ENCODE data around the gene CRYBA2.

Gene CRYBA2

DNA sequence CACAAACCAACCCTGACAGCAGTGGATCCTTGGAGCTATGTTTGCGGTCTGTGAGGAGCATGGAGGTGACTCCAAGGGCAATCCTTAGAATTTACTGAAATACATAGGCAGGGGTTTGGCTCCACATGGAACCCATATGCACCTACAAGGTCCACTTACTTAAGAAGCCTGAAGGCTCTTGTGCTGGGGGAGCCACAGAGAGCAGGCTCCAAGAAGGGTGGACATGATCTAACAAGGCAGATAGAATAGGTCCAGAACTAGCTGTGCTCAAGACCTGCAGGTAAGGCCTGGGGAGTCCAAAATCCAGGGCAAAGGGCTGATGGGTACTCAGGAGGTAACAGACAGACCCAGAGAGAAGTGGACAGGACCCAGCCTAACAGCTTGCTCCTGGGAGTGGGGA, 34.9 kb downstream of the CRYBA2 start:
- no peak for DNase-seq

DNA sequence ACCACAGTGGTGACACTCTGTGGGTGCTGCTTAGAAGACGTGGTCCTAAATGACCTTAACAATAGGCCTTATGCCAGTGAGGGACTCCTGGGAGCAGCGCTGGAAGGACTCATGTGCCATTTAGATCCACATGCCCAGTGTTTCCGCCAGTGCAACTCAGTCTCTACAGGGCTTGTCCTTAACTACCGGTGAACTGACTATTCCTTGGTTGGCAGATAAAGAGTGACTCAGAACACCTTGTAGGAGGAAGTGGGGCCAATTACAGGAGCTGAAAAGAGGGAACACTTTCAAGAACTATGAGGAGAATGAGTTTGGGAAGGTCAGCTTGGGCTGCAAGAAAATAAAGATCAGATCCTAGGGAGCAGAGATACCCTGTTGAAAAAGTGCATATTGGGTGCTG, 35.6 kb downstream of the CRYBA2 start:
- peak in 1 of 56 donors; percentile 7 for DNase-seq

DNA sequence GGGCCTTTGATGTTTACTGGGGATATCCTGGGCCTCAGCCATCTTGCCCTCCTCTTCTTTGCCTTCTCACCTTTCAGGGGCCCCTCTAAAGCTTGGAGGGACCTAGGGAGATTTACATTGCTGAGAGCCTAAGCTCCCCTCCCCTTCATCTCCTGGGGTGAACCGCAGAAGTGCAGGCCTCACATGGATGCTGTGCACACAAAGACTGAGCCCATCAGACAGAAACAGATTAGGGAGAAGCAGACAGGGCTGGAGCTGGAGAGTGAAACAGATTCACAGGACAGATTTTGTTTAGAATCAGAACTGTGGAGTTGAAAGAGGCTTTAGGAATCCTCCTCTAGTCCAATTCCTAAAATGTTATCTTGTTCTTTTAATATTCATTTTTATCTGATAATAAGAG, 37.2 kb downstream of the CRYBA2 start:
- no peak for DNase-seq

DNA sequence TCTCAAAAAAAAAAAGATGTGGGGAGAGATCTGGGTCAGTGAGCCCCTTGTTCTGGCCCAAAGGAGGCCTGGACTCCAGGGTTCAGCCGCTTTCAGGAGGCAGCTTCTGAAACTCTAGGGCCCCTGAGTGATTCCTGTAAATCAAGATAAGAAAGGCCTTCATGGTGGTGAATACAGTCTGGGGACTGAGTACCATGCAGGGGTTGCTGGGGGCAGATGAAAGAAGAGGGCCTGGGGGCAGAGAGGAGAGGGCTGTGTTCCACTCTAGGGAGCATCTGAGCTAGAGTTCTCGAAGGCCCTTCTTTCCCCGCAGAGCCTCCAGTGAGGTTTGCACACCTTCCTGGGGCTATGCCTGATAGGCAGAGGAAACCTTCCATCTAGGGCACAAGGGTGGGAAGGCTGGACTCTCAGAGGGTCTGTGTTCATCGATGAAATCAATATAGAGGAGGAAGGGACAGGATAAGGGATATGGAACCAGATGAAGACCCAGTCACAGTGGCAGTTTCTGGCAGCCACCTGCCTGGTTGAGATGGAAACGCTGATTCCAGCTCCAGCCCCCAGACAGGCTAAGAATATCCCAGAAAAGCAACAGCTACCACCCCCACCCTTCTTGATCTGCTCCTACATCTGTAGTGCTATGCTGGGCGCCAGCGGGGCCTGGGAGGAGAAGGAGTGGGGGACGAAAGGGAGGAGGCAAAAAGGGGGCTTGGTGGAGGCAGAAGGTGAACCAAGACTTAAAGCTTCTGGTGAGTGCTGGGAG, 38.5 kb downstream of the CRYBA2 start:
- DNase-seq: peak in 35 of 56 donors; percentile 8 to 82 (median 49)

DNA sequence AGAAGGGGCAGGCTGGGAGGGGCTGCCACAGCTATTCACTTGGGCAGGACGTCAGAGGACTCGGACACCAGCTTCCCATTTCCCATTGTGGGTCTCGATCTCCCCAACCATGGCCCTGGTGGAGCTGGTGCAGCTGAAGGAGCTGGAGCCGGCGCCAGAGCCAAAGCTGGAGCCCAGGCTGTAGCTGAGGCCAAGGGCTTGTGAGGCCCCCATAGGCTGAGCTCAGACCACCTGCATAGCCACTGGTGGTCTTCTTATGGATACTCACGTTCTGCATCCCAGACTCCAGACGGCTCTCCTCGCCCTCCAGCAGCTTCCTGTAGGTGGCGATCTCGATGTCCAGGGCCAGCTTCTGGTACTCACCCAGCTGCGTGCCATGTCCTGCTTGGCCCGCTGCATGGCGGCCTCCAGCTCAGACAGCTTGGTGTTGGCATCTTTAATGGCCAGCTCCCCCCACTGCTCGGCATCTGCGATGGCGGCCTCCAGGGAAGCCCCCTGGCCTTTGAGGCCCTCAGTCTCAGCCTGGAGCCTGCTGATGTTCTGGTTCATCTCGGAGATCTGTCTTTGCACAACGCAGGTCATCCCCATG, 39.8 kb downstream of the CRYBA2 start:
- no peak for DNase-seq

DNA sequence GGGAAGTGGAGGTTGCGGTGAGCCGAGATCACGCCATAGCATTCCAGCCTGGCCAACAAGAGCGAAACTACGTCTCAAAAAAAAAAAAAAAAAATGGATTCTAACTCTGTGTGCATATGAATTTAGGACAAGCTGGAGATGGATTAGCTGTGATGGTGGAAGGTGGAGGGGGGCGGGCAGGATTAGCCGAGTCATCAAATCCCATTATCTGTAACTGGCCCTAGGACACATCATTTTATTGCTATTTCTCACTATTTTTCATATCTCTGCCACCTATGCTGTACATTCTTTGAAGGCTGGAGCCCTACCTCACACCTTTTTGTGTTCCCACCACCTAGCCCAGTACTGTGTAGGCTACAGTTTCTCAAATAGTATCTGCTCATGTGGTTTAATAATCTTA, 41.1 kb downstream of the CRYBA2 start:
- DNase-seq: no peak

DNA sequence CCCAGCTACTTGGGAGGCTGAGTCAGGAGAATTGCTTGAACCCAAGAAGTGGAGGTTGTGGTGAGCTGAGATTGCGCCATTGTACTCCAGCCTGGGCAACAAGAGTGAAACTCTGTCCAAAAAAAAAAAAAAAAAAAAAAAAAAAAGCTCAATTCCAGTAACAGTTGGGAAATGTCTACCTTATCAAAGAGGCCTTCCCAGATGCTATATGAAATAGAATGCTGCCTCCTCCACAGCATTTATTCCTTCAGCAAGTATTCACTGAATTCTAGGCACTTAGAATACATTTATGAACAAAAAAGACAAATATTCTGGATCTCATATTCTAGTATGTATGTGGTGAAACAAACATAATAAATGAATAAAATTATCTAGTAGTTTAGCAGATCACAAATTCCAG, 46.6 kb downstream of the CRYBA2 start:
- DNase-seq: no peak

DNA sequence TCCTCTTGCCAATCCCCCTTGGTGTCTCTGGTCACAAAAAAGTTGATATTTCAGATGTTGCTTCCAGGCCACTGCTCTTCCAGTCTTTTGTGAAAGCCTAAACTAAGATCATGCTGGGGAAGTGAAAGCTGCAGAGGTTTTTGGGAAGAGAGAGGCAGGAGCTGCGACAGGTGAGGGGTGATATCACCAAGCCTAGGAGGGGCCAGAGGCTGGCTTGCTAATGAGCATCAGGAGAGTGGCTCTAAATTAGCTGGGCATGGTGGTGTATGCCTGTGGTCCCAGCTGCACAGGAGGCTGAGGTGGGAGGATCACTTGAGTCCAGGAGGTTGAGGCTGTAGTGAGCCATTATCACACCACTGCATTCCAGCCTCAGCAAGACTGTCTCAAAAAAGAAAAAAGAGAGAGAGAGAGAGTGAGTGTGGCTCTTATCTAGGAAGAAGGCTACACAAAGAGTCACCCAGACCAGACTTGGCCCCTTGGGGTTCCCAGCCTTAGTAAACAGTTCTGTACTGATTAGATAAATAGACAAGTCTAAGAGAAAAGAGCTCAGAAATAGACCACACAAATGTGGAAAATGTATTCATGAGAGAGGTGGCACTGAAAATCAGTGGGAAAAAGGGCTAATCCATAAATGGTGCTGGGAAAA, 48.3 kb downstream of the CRYBA2 start:
- no peak for DNase-seq
